GM12801 (cell line): ENCODE measurements around the gene CLASP2.

ENCODE experiments used
- CTCF ChIP-seq: IDR thresholded peaks from one replicate; pipeline ENCODE4 v1.5.1; 2011; ENCODE audit warnings: control low read depth; ENCODE audit not compliant: insufficient read length; ENCODE audit errors: extremely low read depth

Gene CLASP2

DNA sequence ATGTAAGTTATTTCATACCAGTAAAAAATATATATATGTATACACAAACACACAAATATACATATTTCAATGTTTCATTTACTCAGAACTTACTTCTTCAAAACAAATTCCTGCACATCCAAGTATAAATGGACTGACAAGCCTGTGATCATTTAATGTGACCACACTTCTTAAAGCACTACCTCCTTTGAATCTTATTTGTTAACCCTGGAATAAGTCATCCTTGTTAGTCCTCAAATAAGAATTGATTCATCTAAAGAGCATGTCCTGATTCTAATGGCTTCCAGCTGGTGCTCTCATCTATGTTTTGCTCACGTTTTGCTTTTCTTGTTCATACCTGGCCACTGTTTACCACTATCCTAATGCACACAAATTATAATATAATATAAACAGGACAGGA is 173.9 kb downstream of the CLASP2 start:
- TF ChIP-seq CTCF, result no peak

GRCh38 chr3:33543601-33544000 is 174.5 kb downstream of the CLASP2 start:
- TF ChIP-seq CTCF, result no peak

- TF ChIP-seq CTCF, result no peak
These were observed 176.1 kb downstream of the CLASP2 start for GRCh38 chr3:33541918-33542317.

DNA sequence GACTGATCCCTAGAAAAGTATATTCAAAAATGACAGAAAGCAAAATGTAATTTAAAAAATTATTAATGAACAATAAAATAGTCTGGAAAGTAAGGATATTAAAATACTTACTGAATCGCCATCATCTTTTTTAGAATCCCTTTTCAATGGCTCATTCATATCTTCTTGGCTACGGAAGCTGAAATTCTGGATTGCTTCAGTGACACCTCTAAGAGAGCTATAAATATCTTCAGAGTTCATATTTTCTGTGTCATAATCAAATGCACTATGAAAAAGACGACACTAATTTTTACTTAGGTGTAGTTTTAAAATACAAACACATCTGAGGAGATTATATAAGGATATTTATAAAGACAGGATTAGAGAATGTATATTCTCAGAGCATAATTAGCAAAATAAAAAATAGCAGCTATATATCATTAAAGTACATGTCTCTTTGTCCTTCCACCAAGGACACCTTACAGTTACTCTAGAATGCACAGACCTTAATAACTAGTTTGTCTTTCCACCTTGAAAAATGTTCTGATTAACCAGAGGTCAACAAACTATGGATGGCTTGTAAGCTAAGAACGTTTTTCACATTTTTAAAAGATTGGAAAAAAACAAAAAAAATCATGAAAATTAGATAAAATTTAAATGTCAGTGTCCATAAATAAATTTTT is 179.2 kb downstream of the CLASP2 start:
- no peak for TF ChIP-seq CTCF

- no peak for TF ChIP-seq CTCF
These were observed 180.9 kb downstream of the CLASP2 start for GRCh38 chr3:33537133-33537532.

DNA sequence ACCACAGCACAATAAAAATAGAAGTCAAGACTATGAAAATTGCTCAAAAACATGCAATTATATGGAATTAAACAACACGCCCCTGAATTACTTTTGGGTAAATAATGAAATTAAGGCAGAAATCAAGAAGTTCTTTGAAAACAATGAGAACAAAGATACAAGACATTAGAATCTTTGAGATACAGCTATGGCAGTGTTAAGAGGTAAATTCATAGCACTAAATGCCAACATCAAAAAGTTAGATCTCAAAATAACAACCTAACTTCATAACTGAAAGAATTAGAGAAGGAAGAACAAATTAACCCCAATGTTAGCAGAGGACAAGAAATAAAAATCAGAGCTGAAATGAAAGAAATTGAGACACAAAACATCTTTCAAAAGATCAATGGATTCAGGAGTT is 191.3 kb downstream of the CLASP2 start:
- TF ChIP-seq CTCF, result no peak

GRCh38 chr3:33525232-33525631 is 192.8 kb downstream of the CLASP2 start:
- TF ChIP-seq CTCF, result no peak
